KG1 (cell line): ENCODE measurements around the gene VTI1B.

Source experiments
- DNase-seq: peaks from one replicate; lab custom pipeline; 2025; lab: John Stamatoyannopoulos, UW

VTI1B gene

GRCh38 chr14:67679006-67679405 lies 4.6 kb upstream of the VTI1B start:
- DNase-seq, result no peak

GRCh38 chr14:67675219-67675582 lies 769 bp upstream of the VTI1B start:
- no peak for DNase-seq

DNA sequence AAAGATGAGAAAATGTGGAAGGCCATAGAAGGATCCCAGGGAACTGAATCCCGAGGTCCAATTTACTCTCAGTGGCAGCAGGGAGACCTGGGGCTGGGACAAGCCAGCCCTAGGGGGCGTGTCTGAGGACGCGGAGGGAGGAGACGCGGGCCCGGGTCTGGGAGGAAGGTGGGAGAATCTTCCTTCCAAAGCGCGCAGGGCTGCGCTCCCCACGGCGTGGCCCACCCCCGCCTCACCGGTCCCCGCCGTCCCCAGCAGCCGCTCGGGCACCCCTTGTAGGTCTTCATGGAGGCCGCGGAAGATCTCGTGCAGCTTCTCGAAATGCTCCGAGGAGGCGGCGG lies 323 bp downstream of the VTI1B start:
- peak; percentile 54 for DNase-seq

GRCh38 chr14:67673451-67673850 lies 981 bp downstream of the VTI1B start:
- no peak for DNase-seq

- DNase-seq, result no peak
These were observed 5.9 kb downstream of the VTI1B start for GRCh38 chr14:67668559-67668958.

DNA sequence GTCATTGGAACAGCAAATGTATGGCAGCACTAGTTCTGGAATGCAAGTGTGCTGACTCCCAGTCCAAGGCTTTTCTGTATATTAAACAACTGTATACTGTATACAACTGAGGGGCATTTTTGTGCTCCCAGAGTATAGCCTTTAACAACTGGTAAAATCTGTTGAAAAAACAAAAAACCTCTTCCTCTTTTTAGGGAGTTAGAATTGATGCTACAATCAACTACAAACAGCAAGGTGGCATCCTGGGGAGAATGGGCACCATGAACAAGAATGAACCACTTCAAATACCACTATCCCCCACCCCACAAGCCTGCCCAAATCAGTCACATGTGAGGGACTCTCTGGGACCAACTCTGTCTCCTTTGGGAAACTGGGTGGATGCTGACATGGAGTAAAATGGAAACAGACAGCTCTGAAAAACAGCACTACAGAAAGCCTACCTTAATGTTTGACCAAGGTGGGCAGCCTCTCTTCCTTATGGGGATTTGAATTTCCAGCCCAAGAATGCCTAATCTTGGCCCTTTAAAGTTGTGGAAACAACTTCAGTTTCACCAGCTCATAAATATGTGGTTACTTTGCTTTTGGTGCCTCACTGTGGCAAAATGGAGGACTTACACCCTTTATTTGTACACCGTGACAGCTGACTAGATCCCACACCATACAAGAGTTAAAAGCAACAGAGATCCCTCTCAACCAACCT lies 7.5 kb downstream of the VTI1B start:
- peak; percentile 11 for DNase-seq

DNA sequence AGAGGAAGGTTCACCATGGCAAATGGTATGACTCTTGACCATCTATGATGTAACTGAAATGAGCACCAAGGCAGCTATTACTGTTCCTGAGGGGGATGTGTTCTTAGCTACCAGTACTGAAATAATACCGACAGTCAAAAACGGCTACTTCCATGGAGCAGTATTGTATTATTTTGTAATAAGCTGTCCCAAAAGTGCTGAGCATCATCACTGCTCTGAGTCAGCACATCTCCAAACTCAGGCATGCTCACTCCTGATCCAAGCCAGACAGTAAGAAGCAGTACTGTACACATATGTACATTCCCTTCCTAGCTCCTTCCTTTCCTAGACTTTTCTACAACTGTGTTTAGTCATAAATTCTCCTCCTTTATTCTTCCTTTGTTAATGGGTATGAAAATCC lies 8.6 kb downstream of the VTI1B start:
- no peak for DNase-seq

DNA sequence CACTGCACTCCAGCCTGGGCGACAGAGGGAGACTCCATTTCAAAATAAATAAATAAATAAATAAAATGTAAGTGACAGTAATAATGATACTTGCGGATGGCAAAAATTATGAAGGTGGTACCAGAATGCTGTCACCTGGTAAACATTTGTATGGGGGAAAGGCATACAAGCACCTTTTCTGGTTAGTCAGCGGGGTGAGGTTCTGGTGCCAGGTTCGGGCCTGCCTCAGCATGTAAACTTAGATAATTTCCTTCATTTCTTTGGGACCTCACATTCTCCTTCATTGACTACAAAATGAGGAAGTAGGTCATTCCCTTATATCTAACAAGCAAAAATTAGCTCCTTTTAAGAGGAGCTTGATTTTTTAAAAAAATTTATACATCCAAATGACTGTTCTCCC lies 10.8 kb downstream of the VTI1B start:
- no peak for DNase-seq

- DNase-seq, result no peak
These were observed 20.7 kb downstream of the VTI1B start for GRCh38 chr14:67653651-67654280.

GRCh38 chr14:67652189-67652588 lies 22.2 kb downstream of the VTI1B start:
- no peak for DNase-seq

GRCh38 chr14:67650694-67651093 lies 23.7 kb downstream of the VTI1B start:
- no peak for DNase-seq

DNA sequence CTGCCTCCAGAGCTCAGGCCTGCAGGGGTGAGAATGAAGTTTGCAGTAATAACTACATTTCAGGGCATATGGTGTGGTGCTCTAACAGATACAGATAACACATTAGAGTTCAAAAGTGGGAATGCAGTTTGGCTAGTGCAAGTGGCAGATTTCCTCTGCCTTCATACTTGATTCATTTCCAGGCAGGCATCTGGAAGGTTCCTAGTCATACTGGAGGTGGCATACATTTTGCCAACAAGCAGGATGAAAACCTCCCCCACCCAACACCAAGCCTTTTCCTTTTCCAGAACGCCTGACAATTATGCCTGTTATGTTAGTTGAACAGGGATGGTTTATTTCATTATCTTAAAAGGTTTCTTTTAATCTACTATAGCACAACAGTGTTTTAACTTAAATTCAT lies 24.3 kb downstream of the VTI1B start:
- no peak for DNase-seq

DNA sequence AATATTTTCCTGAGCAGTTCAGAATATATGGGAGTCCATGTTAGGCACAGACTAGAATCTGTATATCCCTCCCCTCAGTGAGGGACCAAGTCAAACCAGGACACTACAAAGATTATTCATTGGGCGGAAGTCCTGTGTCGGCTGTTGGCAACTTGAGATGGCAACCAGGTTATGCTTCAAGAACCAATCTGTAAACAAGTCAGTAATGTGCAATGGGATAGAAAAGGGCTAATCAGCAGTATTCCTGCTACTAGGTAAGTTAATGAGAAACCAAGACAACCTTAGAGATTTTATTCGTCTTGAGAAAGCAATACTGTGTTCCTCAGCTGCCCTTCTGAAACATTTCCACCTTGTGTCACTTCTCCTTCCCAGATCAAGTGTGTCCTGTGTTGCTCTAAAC lies 28.3 kb downstream of the VTI1B start:
- no peak for DNase-seq

DNA sequence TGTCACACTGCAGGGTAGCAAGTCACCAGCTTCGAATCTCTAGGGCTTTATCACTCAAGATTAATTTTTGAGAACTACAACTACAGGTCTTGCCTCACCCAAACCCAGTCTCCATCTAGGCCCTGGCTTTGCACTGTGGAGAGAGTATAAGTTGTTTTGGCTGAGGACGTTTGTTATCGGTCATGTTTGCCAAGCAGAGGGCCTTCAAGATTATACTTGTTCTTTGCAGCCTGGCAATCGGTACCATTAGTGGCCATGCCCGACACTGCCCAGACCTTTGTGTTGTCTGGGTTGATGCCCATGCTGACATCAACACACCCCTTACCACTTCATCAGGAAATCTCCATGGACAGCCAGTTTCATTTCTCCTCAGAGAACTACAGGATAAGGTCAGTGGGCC lies 29.0 kb downstream of the VTI1B start:
- DNase-seq, result no peak

DNA sequence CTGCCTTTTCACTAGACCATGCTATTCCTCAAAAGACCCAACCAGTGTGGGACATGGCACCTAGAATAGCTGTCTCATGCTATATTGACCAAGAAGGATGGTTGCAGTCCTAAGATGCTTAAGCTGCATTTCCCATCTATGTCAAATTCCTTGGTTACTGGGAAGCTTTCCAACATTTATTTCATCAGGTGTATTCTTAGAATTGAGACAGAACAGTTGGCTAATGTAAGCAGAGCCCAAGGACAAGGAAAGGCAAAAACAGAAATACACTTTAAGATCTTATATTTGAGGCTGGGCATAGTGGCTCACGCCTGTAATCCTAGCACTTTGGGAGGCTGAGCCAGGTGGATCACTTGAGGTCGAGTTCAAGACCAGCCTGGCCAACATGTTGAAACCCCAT lies 30.0 kb downstream of the VTI1B start:
- DNase-seq, result no peak

- DNase-seq, result no peak
These were observed 30.7 kb downstream of the VTI1B start for GRCh38 chr14:67643713-67644112.

DNA sequence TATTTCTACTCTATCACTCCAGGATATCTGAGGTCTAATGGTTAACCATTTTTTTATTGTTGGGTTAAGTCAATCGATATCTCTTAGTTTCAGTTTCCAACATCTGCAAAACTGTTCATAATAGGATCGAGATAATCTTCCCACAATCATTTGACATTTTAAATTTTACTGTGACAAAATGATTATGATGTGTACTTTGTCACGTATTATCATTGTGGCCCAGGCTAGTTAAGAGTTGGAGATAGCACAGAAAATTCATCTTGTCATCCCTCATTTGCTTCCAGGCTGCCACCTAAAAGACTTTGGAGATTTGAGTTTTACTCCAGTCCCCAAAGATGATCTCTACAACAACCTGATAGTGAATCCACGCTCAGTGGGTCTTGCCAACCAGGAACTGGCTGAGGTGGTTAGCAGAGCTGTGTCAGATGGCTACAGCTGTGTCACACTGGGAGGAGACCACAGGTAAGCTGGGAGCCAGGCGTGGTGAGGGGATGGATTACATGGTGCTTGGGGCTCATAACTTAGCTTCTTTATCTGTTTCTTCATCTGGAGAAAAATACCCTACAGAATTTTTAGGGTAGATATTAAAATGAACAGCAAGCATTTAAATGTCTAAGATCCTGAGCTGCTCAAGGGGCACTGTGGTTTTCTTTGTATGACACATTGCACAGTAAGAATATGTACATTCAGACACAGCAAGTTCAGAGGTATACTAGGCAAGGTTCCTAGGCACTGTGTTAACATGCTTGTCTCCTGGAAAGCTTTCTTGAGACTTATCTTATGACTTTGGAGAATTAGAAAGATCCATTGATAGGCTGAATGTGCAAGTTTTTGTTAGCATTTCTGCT lies 32.3 kb downstream of the VTI1B start:
- DNase-seq, result no peak

GRCh38 chr14:67641480-67641879 lies 33.0 kb downstream of the VTI1B start:
- DNase-seq, result no peak

DNA sequence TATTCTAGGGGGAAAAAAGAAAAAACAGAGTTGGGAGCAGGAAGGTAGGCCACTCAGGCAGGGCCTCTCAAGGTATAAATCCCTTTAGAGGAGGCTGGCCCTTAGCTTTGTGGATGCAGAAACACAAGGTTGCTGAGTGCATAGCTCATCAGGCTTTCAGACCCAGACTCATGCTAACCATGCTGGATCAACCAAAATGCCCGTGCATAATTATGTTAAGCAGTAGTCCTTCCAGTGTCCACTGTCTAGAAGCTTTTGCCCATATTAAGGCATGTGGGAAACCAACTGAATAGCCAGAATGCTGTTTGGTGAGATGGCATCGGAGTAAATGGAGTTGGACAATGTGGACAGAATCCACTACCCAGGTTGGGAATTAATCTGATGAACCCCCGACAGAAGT lies 35.8 kb downstream of the VTI1B start:
- DNase-seq, result no peak

DNA sequence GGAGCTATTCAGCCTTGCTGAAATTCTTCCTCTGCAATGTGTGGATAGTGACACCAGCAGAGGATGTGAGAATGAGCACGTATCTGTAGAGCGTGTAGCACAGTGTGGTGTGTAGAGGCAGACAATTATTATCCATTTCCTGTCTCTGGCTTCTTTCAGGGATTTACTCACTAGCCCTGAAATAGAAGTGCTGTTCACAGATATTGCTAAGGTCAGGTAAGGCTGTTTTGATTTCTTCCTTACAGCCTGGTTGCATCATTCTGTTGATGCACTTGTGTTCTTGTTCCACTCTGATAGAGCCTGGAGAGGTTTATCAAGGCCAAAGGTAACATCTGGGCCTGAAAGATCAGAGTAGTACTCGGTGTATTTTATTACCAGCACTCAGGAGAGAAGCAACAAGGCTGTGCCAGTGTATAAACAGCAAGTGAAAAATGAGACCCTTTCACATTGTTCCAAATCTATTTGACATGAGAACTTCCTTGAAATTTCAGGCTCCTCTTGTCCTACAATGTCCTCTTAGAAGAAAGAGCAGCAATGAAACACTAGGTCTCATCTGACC lies 38.0 kb downstream of the VTI1B start:
- no peak for DNase-seq

DNA sequence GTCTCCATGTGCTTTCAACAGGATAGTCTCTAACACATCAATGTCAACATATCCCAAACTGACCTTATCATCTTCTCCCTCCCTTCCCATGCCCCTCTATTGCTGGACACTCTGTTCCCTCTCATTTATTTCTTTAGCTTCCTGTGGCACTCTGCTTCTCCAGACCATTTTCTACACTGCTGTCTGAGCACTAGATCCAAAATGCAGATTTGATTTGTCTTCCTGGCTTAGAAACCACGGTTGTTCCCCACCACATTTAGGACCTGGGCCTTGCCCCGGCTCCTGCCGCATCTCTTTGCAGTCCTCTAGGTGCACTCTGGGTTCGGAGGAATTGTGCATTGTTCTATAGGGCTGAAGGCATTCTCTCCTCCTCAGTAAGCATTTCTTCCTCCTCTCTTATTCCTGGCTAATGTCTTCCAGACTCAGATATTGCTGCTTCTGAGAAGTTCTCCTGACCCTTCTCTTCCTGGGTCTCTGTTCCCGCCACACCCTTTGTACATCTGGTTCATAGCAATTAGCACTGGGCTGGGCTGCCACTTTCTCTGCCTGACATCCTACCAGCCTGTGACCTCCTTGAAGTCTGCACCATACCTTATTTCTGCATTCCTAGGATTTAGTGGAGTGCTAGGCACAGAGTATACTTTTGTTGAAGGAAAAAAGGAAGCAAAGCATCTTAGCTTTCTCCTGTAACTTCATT lies 40.8 kb downstream of the VTI1B start:
- no peak for DNase-seq

DNA sequence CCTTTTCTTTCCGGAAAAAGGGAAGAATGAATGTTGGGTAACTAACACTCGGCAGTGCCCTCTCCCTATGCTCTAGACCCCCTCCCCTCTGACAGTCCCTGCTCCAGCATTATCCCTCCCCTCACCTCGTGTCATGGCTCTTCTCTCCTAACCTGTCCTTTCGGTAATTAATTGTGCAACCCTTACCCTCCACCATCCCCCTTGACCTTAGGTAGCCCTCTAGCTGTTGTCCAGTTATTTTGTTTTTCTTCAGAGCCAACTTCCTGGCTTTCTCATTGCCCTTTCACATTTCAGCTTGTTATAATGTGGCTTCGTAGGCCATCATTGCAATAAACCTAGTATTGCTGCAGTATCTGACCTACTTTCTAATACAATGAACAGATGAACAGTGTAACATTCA lies 43.5 kb downstream of the VTI1B start:
- no peak for DNase-seq
